ENCODE results near the gene LUC7L.

GRCh38 chr16:269061-269796, 40.0 kb upstream of the LUC7L start:
- no peak for TF ChIP-seq CTCF (IDR thresholded peaks at IDR 0.05 in 4 of 5, conservative IDR thresholded peaks at IDR 0.05 in 1 of 5)
- no peak for TF ChIP-seq POLR2A (IDR thresholded peaks at IDR 0.05)

All from gastrocnemius medialis (tissue), 4 donors.